Measurements from ENCODE around the gene TNKS1BP1.

DNA sequence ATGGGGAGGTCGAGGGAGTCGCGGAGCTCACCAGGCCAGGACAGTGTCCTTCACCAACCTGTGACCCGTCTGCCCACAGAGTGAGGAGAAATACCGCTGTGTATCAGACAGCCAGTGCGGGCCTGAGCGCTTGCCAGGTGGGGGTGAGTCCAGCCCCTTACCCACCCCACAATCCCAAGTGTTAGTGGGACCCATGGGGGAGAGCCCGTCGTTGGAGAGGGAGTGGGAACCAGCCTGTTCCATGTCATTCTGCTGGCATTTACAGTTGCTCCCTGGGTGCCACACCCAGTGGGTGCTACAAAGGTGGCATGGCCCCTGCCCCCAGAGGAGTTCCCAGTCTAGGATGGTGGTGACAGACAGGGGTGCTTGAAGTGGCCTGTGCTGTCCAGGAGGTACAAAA is 22.6 kb upstream of the TNKS1BP1 start:
- TF ChIP-seq, protein P1, sequence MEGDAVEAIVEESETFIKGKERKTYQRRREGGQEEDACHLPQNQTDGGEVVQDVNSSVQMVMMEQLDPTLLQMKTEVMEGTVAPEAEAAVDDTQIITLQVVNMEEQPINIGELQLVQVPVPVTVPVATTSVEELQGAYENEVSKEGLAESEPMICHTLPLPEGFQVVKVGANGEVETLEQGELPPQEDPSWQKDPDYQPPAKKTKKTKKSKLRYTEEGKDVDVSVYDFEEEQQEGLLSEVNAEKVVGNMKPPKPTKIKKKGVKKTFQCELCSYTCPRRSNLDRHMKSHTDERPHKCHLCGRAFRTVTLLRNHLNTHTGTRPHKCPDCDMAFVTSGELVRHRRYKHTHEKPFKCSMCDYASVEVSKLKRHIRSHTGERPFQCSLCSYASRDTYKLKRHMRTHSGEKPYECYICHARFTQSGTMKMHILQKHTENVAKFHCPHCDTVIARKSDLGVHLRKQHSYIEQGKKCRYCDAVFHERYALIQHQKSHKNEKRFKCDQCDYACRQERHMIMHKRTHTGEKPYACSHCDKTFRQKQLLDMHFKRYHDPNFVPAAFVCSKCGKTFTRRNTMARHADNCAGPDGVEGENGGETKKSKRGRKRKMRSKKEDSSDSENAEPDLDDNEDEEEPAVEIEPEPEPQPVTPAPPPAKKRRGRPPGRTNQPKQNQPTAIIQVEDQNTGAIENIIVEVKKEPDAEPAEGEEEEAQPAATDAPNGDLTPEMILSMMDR (IDR thresholded peaks at IDR 0.05) = no peak
- no peak for TF ChIP-seq ZFX (IDR thresholded peaks at IDR 0.05; ENCODE audit: borderline replicate concordance)
